Keratinocyte (primary cell): ENCODE data around the gene ACTMAP. TPM values are rescaled to one million over a fixed set of nuclear protein-coding genes. Genes with fewer than 3 reads are reported as not detected.

Experiments used
- DNase-seq: peaks from one replicate; pipeline ENCODE4 v3.0.0-alpha.2; 2011; ENCODE audit warnings: low read depth, missing footprints, low spot score
- FAIRE-seq: peaks from 2 replicates; lab custom pipeline; 2011; peaks lifted over from hg19 to GRCh38; lab: Jason Lieb, UNC
- H2AFZ ChIP-seq: 2 replicates; pipeline ENCODE4 v1.6.0; 2012; ENCODE audit warnings: low read length, control low read depth, inconsistent platforms; ENCODE audit not compliant: control insufficient read depth
- H3K27ac ChIP-seq: 2 replicates; pipeline ENCODE4 v1.5.1; 2011; ENCODE audit warnings: low read length; ENCODE audit not compliant: control insufficient read depth, insufficient read depth
- H3K27me3 ChIP-seq: 3 replicates; pipeline ENCODE4 v1.6.0; 2011; ENCODE audit warnings: low read length; ENCODE audit not compliant: control insufficient read depth, insufficient read depth; ENCODE audit errors: extremely low read depth
- H3K36me3 ChIP-seq, 2 experiments: 2 replicates in 1 of 2; 3 replicates in 1 of 2; pipeline ENCODE4 v1.5.1; 2011; ENCODE audit warnings: low read length in 2 of 2, mild to moderate bottlenecking in 1 of 2; ENCODE audit not compliant: control insufficient read depth in 2 of 2, insufficient read depth in 2 of 2; ENCODE audit errors: extremely low read depth in 1 of 2
- H3K4me1 ChIP-seq: 3 replicates; pipeline ENCODE4 v1.5.1; 2011; ENCODE audit warnings: low read length; ENCODE audit not compliant: control insufficient read depth, insufficient read depth; ENCODE audit errors: extremely low read depth
- H3K4me2 ChIP-seq: 3 replicates; pipeline ENCODE4 v1.6.0; 2011; ENCODE audit warnings: low read depth, low read length; ENCODE audit not compliant: control insufficient read depth, insufficient read depth; ENCODE audit errors: extremely low read depth
- H3K4me3 ChIP-seq, 3 experiments: fragments of 200-600 bp in 1 of 3; sonication (generic) in 1 of 3; 2 replicates in 2 of 3; 3 replicates in 1 of 3; pipeline ENCODE4 v1.5.1; 2011 to 2016; ENCODE audit warnings: low read length in 3 of 3, mild to moderate bottlenecking in 3 of 3, control low read depth in 2 of 3, inconsistent platforms in 1 of 3, low read depth in 1 of 3, mixed read lengths in 1 of 3, mixed run types in 1 of 3, moderate library complexity in 1 of 3; ENCODE audit not compliant: control insufficient read depth in 2 of 3, insufficient read depth in 2 of 3; ENCODE audit errors: extremely low read depth in 1 of 3
- H3K79me2 ChIP-seq: 2 replicates; pipeline ENCODE4 v1.6.0; 2012; ENCODE audit warnings: low read length; ENCODE audit not compliant: control insufficient read depth, insufficient read depth
- H3K9ac ChIP-seq: 3 replicates; pipeline ENCODE4 v1.6.0; 2011; ENCODE audit warnings: low read length; ENCODE audit not compliant: control insufficient read depth, insufficient read depth; ENCODE audit errors: extremely low read depth
- H3K9me1 ChIP-seq: 3 replicates; pipeline ENCODE4 v1.6.0; 2011; ENCODE audit warnings: low read length; ENCODE audit not compliant: control insufficient read depth, insufficient read depth; ENCODE audit errors: extremely low read depth
- H3K9me3 ChIP-seq: 2 replicates; pipeline ENCODE4 v1.5.1; 2012; ENCODE audit warnings: low read depth, low read length; ENCODE audit not compliant: control insufficient read depth
- H4K20me1 ChIP-seq: 3 replicates; pipeline ENCODE4 v1.6.0; 2011; ENCODE audit warnings: low read length; ENCODE audit not compliant: control insufficient read depth, insufficient read depth; ENCODE audit errors: extremely low read depth
- EZH2 ChIP-seq: IDR thresholded peaks from one replicate; pipeline ENCODE4 v1.6.1; 2012; ENCODE audit warnings: inconsistent platforms, mild to moderate bottlenecking, low read length, moderate library complexity
- dilution Hi-C: fragments of 300-500 bp; cut with MboI; formaldehyde crosslinking; loops from one replicate; pipeline ENCODE4 v1.7.0; 2020; ENCODE audit warnings: low sequenced_read_pairs; ENCODE audit not compliant: extremely low pct_ligation_motif_present
- polyA plus RNA-seq, 5 experiments: library from polyadenylated mRNA; depleted of rRNA in 3 of 5; stranded (reverse) in 3 of 5; stranded (forward) in 1 of 5; unstranded in 1 of 5; fragments of >200 nt; gene quantifications; 1 replicate in 1 of 5; 2 replicates in 3 of 5; 3 replicates in 1 of 5; pipeline versions ENCODE4 v1.2.1 to v1.2.3, GENCODE V29; 2011 to 2012; ENCODE audit warnings: missing spikeins in 2 of 5, low read depth in 1 of 5, low replicate concordance in 1 of 5
- TF ChIP-seq, protein P1 (sequence below), 3 experiments: IDR thresholded peaks in 1 of 3; conservative IDR thresholded peaks in 1 of 3; optimal IDR thresholded peaks in 1 of 3; 2 replicates in 2 of 3; 3 replicates in 1 of 3; pipeline versions ENCODE3 to v1.5.1; 2011; ENCODE audit warnings: low read length in 3 of 3, mild to moderate bottlenecking in 3 of 3, moderate library complexity in 2 of 3, control low read depth in 1 of 3, inconsistent platforms in 1 of 3; ENCODE audit not compliant: insufficient read depth in 2 of 3; ENCODE audit errors: extremely low read depth in 1 of 3

The ACTMAP gene
- polyA plus RNA-seq, 1 donor (not counting 4 experiments of a cell fraction or from before 2014, with no cell fraction given): 1.4 TPM

DNA sequence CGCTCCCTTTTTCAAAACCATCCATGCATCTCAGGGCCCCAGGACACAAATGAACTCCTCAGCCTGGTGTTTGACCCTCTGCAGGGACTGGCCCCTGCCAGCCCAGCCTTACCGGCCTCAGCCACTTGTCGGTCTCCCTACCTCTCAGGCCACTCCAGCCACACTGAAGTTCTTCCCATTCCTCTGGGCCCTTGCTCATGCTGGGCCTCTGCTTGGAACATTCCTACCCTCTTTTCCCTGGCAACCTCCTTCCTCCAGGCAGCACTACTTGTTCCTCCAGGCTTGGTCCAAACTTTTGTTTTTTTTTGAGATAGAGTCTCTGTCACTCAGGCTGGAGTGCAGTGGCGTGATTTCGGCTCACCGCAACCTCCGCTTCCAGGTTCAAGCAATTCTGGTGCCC, 41.1 kb upstream of the ACTMAP start:
- H3K4me2 ChIP-seq: no peak overlapping the region
- no peak overlapping the region for H3K9ac ChIP-seq

DNA sequence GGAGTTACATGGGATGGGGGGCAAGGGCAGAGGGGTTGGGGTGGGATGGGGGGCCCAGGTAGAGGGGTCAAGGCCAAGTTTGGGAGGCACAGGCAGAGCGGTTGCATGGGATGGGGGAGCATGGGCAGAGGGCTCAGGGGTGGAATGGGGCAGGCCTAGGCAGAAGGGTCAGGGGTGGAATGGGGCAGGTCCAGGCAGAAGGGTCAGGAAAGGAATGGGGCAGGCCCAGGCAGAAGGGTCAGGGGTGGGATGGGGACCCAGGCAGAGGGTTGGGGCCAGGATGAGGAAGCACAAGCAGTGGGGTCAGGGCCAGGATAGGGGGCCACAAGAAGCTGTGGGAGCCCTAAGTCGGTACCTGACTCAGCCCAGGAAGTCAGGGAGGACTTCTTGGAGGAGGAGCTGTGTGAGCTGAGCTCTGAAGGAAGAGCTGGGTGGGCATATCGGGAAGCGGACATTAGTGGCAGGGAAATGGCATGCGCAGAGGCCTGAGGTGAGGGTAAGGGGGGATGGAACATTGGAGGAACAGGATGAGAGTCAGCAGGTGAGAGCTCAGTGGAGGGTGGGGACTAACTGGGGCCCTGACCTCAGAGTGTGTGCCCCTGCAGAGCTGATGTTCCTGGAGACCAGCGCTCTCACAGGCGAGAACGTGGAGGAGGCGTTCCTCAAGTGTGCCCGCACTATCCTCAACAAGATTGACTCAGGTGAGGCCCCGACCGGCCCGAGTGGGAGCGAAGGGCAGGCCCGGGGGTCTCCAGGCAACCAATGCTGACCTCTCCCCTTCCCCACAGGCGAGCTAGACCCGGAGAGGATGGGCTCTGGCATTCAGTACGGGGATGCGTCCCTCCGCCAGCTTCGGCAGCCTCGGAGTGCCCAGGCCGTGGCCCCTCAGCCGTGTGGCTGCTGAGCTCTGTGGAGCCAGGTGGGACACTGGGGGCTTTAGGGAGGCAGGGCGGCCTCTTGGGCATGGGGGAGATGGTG, 36.1 kb upstream of the ACTMAP start:
- no peak for FAIRE-seq
- peaks cover 2 to 3% of the 10 kb centered on the region in 2 experiments for H3K36me3 ChIP-seq

More for the DNA sequence above, 41.1 kb upstream of the ACTMAP start:
- Histone ChIP-seq H2AFZ (no peak overlapping the region), H3K4me3 (no peak overlapping the region), H3K27me3 (no peaks in the 10 kb centered on the region), H3K4me1 (no peaks in the 10 kb centered on the region), H3K27ac (no peak overlapping the region), H3K36me3 (peaks cover 2 to 3% of the 10 kb centered on the region in 2 experiments), H4K20me1 (no peaks in the 10 kb centered on the region), H3K9me3 (no peaks in the 10 kb centered on the region), H3K9me1 (no peaks in the 10 kb centered on the region), H3K79me2 (no peaks in the 10 kb centered on the region)
- FAIRE-seq (no peak), DNase-seq (no peak)
- dilution Hi-C loops: no loop called here
- TF ChIP-seq, protein P1, sequence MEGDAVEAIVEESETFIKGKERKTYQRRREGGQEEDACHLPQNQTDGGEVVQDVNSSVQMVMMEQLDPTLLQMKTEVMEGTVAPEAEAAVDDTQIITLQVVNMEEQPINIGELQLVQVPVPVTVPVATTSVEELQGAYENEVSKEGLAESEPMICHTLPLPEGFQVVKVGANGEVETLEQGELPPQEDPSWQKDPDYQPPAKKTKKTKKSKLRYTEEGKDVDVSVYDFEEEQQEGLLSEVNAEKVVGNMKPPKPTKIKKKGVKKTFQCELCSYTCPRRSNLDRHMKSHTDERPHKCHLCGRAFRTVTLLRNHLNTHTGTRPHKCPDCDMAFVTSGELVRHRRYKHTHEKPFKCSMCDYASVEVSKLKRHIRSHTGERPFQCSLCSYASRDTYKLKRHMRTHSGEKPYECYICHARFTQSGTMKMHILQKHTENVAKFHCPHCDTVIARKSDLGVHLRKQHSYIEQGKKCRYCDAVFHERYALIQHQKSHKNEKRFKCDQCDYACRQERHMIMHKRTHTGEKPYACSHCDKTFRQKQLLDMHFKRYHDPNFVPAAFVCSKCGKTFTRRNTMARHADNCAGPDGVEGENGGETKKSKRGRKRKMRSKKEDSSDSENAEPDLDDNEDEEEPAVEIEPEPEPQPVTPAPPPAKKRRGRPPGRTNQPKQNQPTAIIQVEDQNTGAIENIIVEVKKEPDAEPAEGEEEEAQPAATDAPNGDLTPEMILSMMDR (optimal IDR thresholded peaks at IDR 0.05 in 1 of 3, IDR thresholded peaks at IDR 0.05 in 1 of 3, conservative IDR thresholded peaks at IDR 0.05 in 1 of 3; ENCODE audit: extremely low read depth in 1 of 3, insufficient read depth in 2 of 3, low read length in 3 of 3): no peak
- no peak for TF ChIP-seq EZH2

More for the DNA sequence above, 36.1 kb upstream of the ACTMAP start:
- no peak for TF ChIP-seq EZH2
- TF ChIP-seq, protein P1 (optimal IDR thresholded peaks at IDR 0.05 in 1 of 3, IDR thresholded peaks at IDR 0.05 in 1 of 3, conservative IDR thresholded peaks at IDR 0.05 in 1 of 3; ENCODE audit: extremely low read depth in 1 of 3, insufficient read depth in 2 of 3, low read length in 3 of 3): no peak
- H3K4me2 ChIP-seq: no peak overlapping the region
- no peak overlapping the region for H3K4me3 ChIP-seq
- H3K79me2 ChIP-seq: no peaks in the 10 kb centered on the region
- no peaks in the 10 kb centered on the region for H3K9me1 ChIP-seq
- no peaks in the 10 kb centered on the region for H3K9me3 ChIP-seq
- DNase-seq: no peak
- dilution Hi-C loops: no loop called here
- H3K9ac ChIP-seq: no peak overlapping the region
- H2AFZ ChIP-seq: no peak overlapping the region
- no peaks in the 10 kb centered on the region for H3K4me1 ChIP-seq
- H3K27ac ChIP-seq: no peak overlapping the region
- H4K20me1 ChIP-seq: no peaks in the 10 kb centered on the region
- H3K27me3 ChIP-seq: no peaks in the 10 kb centered on the region
